ENCODE measurements around the gene ZHX3. TPM values are rescaled to one million over a fixed set of nuclear protein-coding genes. Genes with fewer than 3 reads are reported as not detected.

The ZHX3 gene
- total and polyA plus RNA-seq, 4 donors = 3.2 to 30.0 (median 8.0) TPM

- Histone ChIP-seq H3K9me3 (ENCODE audit: control insufficient read depth in 4 of 4, low read length in 3 of 4) (no peaks in the 10 kb centered on the region), H3K27me3 (ENCODE audit: control insufficient read depth in 4 of 4, insufficient read depth in 4 of 4, low read length in 3 of 4) (no peaks in the 10 kb centered on the region), H3K4me3 (ENCODE audit: low read depth in 1 of 3, low read length in 3 of 3) (no peak overlapping the region), H3K36me3 (ENCODE audit: control insufficient read depth in 4 of 4, insufficient read depth in 3 of 4, low read depth in 1 of 4, low read length in 3 of 4) (no peaks in the 10 kb centered on the region), H3K9ac (ENCODE audit: low read depth in 1 of 2, low read length in 2 of 2) (no peak overlapping the region), H3K27ac (ENCODE audit: low read depth in 1 of 2, low read length in 2 of 2) (no peak overlapping the region), H3K4me1 (ENCODE audit: control insufficient read depth in 4 of 4, insufficient read depth in 4 of 4, low read length in 3 of 4) (peaks cover 4 to 22% (median 14%) of the 10 kb centered on the region in 4 donors)
- no peak for DNase-seq (ENCODE audit: low spot score)
- TF ChIP-seq FOXA2 (IDR thresholded peaks at IDR 0.05) = no peak
- no peak for TF ChIP-seq NR2F2 (IDR thresholded peaks at IDR 0.05)
- TF ChIP-seq SP1 (IDR thresholded peaks at IDR 0.05) = no peak
These were observed 88.3 kb downstream of the ZHX3 start for GRCh38 chr20:41229259-41229658.

GRCh38 chr20:41228858-41229257, 88.7 kb downstream of the ZHX3 start:
- H3K9ac ChIP-seq (ENCODE audit: low read depth in 1 of 2, low read length in 2 of 2) = no peak overlapping the region

DNA sequence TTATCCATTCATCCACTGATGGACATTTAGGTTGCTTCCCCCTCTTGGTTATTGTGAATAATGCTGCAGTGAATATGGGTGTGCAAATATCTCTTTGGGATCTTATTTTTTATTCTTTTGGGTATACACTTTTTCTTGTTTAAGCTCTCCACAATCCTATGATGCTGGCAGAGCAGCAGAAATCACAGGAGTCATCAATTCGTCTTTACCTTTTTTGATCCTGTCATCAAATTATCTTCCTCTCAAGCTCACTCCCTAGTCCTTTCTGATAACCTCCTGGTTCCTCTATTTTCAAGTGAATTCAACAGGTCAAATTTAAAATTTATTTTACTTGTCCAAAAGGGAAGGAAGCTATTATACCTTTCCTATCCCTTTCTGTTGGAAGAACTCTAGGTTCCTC, 91.1 kb downstream of the ZHX3 start:
- 90% methylated on average over 1 of the region's 1 CpG for WGBS
- H3K9ac ChIP-seq (ENCODE audit: low read depth in 1 of 2, low read length in 2 of 2) = no peak overlapping the region
- no peaks in the 10 kb centered on the region for H3K4me1 ChIP-seq (ENCODE audit: control insufficient read depth in 4 of 4, insufficient read depth in 4 of 4, low read length in 3 of 4)
- TF ChIP-seq EGR1 (IDR thresholded peaks at IDR 0.05; ENCODE audit: low read depth in 2 of 2) (no peak), FOXA2 (IDR thresholded peaks at IDR 0.05) (no peak), HNF4G (IDR thresholded peaks at IDR 0.05) (no peak)
- no peak overlapping the region for H3K4me3 ChIP-seq (ENCODE audit: low read depth in 1 of 3, low read length in 3 of 3)
- no peaks in the 10 kb centered on the region for H3K9me3 ChIP-seq (ENCODE audit: control insufficient read depth in 4 of 4, low read length in 3 of 4)
- no peaks in the 10 kb centered on the region for H3K27me3 ChIP-seq (ENCODE audit: control insufficient read depth in 4 of 4, insufficient read depth in 4 of 4, low read length in 3 of 4)
- H3K36me3 ChIP-seq (ENCODE audit: control insufficient read depth in 4 of 4, insufficient read depth in 3 of 4, low read depth in 1 of 4, low read length in 3 of 4) = no peaks in the 10 kb centered on the region
- no peak overlapping the region for H3K27ac ChIP-seq (ENCODE audit: low read depth in 1 of 2, low read length in 2 of 2)
- DNase-seq (ENCODE audit: low spot score) = no peak

More at GRCh38 chr20:41228858-41229257, 88.7 kb downstream of the ZHX3 start:
- Histone ChIP-seq H3K4me1 (ENCODE audit: control insufficient read depth in 4 of 4, insufficient read depth in 4 of 4, low read length in 3 of 4) (peaks cover 4 to 18% (median 10%) of the 10 kb centered on the region in 4 donors), H3K27me3 (ENCODE audit: control insufficient read depth in 4 of 4, insufficient read depth in 4 of 4, low read length in 3 of 4) (no peaks in the 10 kb centered on the region), H3K27ac (ENCODE audit: low read depth in 1 of 2, low read length in 2 of 2) (no peak overlapping the region), H3K4me3 (ENCODE audit: low read depth in 1 of 3, low read length in 3 of 3) (no peak overlapping the region), H3K9me3 (ENCODE audit: control insufficient read depth in 4 of 4, low read length in 3 of 4) (no peaks in the 10 kb centered on the region), H3K36me3 (ENCODE audit: control insufficient read depth in 4 of 4, insufficient read depth in 3 of 4, low read depth in 1 of 4, low read length in 3 of 4) (no peaks in the 10 kb centered on the region)
- DNase-seq (ENCODE audit: low spot score) = no peak
- TF ChIP-seq SP1 (IDR thresholded peaks at IDR 0.05) = no peak
- TF ChIP-seq FOXA1 (IDR thresholded peaks at IDR 0.05) = no peak
- TF ChIP-seq, protein P1, sequence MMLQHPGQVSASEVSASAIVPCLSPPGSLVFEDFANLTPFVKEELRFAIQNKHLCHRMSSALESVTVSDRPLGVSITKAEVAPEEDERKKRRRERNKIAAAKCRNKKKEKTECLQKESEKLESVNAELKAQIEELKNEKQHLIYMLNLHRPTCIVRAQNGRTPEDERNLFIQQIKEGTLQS (IDR thresholded peaks at IDR 0.05) = no peak
- no peak for TF ChIP-seq GABPA (IDR thresholded peaks at IDR 0.05 in 1 of 2, conservative IDR thresholded peaks at IDR 0.05 in 1 of 2)
- no peak for TF ChIP-seq EGR1 (IDR thresholded peaks at IDR 0.05; ENCODE audit: low read depth in 2 of 2)
- TF ChIP-seq HNF4G (IDR thresholded peaks at IDR 0.05) = no peak
- TF ChIP-seq, protein P2, sequence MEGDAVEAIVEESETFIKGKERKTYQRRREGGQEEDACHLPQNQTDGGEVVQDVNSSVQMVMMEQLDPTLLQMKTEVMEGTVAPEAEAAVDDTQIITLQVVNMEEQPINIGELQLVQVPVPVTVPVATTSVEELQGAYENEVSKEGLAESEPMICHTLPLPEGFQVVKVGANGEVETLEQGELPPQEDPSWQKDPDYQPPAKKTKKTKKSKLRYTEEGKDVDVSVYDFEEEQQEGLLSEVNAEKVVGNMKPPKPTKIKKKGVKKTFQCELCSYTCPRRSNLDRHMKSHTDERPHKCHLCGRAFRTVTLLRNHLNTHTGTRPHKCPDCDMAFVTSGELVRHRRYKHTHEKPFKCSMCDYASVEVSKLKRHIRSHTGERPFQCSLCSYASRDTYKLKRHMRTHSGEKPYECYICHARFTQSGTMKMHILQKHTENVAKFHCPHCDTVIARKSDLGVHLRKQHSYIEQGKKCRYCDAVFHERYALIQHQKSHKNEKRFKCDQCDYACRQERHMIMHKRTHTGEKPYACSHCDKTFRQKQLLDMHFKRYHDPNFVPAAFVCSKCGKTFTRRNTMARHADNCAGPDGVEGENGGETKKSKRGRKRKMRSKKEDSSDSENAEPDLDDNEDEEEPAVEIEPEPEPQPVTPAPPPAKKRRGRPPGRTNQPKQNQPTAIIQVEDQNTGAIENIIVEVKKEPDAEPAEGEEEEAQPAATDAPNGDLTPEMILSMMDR (IDR thresholded peaks at IDR 0.05; ENCODE audit: low read depth, low read length, missing input control) = no peak
- TF ChIP-seq HNF4A (conservative IDR thresholded peaks at IDR 0.05) = no peak
- TF ChIP-seq YY1 (IDR thresholded peaks at IDR 0.05) = no peak

- H3K27me3 ChIP-seq (ENCODE audit: control insufficient read depth in 4 of 4, insufficient read depth in 4 of 4, low read length in 3 of 4) = no peaks in the 10 kb centered on the region
- no peak overlapping the region for H3K9ac ChIP-seq (ENCODE audit: low read depth in 1 of 2, low read length in 2 of 2)
- no peak for DNase-seq (ENCODE audit: low spot score)
- no peak overlapping the region for H3K27ac ChIP-seq (ENCODE audit: low read depth in 1 of 2, low read length in 2 of 2)
- H3K4me3 ChIP-seq (ENCODE audit: low read depth in 1 of 3, low read length in 3 of 3) = no peak overlapping the region
- H3K4me1 ChIP-seq (ENCODE audit: control insufficient read depth in 4 of 4, insufficient read depth in 4 of 4, low read length in 3 of 4) = no peaks in the 10 kb centered on the region
- TF ChIP-seq RXRA (IDR thresholded peaks at IDR 0.05) = no peak
- WGBS = 86% methylated on average over 1 of the region's 1 CpG
- no peaks in the 10 kb centered on the region for H3K9me3 ChIP-seq (ENCODE audit: control insufficient read depth in 4 of 4, low read length in 3 of 4)
- H3K36me3 ChIP-seq (ENCODE audit: control insufficient read depth in 4 of 4, insufficient read depth in 3 of 4, low read depth in 1 of 4, low read length in 3 of 4) = no peaks in the 10 kb centered on the region
These were observed 92.4 kb downstream of the ZHX3 start for GRCh38 chr20:41225091-41225490.

Measured in liver (tissue), 9 donors.